NOMO-1 treated with DMSO at 0.1 percent for 48 hours (cell line): Measurements from ENCODE around the gene SF3B4.
A peak's percentile ranks its signal among the peaks of the same experiment; 100 is the strongest.
"Not testable (repeated sequence)": the region's sequence is repeated elsewhere in the genome, so short reads cannot be mapped to it uniquely, and the experiment has no call there.

Experiments
- DNase-seq: peaks from one replicate; lab custom pipeline; 2025; ENCODE audit not compliant: unreplicated experiment; lab: John Stamatoyannopoulos, UW

The SF3B4 gene

DNA sequence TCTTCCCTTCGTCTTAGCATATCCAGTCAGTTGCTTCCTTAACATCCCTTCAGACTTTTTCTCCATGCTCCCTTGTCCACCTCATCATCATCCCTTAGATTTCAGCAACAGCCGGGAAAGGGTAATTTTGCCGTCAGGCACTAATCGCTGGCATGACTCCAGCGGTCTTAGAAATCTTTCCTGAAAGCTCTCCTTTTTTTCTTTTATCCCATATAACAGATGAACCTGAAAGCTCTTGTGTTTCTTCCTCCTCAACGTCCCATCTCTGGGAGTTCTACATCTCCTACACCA lies 38.7 kb downstream of the SF3B4 start:
- no peak for DNase-seq

DNA sequence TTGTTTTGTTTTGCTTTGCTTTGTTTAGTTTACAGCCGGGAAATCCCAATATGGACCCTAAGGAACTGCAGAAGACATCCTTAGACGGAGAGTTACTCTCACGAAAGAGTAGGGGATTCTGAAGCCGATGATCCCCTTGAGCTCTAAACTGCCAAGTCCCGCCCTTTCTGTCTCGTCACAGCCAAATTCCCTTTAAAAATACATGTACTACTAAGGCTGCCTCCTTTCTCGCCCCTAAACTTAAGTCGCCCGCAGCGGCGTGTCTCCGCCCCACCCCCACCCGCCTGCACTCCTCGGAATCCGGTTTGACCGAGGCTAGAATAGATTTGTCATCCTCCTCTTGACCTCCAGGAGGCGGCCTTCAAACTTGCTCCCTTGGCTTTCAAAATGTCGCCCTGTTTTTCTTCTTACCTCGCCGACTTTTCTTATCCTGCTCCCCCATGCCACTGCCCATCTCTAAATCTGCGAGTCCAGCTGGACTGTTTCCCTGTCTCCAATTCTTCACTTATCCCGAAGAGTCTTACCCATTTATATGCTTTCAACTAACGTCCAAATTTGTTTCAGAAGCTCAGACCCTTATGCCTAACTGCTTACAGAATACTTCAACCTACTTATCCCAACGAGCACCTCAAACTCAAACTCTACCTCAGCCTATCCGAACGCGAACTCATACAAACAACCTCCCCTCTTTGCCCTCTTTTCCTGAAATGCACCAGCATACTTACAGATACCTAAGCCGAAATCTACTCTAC lies 39.2 kb downstream of the SF3B4 start:
- DNase-seq, result peak; percentile 90

- DNase-seq, result peak; percentile 99
Observed at GRCh38 chr1:149887456-149888246, 40.0 kb downstream of the SF3B4 start.

DNA sequence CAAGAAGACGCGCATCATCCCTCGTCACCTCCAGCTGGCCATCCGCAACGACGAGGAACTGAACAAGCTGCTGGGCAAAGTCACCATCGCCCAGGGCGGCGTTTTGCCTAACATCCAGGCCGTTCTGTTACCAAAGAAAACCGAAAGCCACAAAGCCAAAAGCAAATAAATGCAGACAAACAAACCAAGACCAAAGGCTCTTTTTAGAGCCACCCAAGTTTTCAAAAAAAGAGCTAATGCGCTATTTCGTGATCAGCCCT lies 40.5 kb downstream of the SF3B4 start:
- not testable (repeated sequence) for DNase-seq

DNA sequence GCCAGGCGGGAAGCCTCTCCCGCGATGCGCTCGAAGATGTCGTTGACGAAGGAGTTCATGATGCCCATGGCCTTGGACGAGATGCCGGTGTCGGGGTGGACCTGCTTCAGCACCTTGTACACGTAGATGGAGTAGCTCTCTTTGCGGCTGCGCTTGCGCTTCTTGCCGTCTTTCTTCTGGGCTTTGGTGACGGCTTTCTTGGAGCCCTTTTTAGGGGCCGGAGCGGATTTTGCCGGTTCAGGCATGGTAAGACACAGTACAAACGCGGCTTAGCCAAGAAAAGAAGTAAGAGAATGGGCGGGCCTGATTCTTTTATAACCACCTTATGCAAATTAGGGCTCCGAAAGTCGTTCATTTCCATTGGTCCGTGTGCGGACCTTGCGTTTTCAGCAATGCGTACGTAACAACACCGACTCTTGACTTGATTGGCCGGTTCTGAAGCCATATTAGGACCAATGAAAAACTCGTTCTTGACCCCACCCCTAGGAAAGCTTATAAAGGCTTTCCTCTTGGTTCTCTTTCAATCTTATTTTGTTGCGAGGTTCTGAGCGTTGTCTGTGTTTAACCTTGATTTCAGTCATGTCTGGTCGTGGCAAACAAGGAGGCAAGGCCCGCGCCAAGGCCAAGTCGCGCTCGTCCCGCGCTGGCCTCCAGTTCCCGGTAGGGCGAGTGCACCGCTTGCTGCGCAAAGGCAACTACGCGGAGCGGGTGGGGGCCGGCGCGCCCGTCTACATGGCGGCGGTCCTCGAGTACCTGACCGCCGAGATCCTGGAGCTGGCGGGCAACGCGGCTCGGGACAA lies 41.0 kb downstream of the SF3B4 start:
- DNase-seq, result peak; percentile 97

DNA sequence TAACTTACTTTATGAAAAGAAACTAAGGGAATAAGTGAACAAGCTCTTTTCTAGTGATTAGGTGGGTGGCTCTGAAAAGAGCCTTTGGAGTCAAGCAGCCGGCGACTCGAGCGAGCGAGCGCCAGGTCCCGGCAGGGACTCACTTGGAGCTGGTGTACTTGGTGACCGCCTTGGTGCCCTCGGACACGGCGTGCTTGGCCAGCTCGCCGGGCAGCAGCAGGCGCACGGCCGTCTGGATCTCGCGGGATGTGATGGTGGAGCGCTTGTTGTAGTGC lies 41.5 kb downstream of the SF3B4 start:
- DNase-seq, result not testable (repeated sequence)

DNA sequence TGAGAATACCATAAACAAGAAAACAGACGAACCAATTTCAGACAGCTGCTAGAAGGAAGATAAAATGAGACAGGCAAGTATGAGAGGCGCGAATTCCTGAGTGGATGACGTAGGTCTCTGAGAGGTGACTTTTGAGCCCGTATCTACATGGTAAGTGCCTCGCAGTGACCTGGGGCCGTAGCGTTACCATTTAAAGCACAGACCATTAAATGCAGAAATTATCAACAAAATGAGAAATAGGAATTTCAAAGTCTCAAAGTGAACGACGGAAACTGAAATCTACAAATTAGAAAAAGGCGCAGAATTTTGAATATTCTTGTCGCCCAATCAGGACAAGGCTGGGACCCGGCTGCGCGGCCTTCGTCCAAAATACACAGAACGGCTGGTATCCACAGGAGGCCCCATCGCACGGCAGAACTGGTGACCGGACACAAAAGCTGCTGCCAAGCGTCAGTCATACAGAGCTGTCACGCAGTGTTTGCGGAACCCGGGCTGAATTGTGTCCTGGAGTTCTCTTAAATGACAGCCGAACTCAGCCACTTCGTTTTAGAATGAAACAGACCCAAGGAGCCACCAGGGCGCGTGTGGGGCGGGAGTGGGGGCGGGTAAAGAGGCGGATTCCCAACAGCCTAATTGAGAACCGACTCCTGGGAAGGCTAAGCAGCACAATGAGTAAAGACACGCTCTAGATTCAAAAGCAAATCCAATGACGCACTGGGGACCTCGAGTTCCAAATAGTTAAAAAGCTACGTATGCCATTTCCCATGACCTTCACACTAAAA lies 42.1 kb downstream of the SF3B4 start:
- peak; percentile 84 for DNase-seq

DNA sequence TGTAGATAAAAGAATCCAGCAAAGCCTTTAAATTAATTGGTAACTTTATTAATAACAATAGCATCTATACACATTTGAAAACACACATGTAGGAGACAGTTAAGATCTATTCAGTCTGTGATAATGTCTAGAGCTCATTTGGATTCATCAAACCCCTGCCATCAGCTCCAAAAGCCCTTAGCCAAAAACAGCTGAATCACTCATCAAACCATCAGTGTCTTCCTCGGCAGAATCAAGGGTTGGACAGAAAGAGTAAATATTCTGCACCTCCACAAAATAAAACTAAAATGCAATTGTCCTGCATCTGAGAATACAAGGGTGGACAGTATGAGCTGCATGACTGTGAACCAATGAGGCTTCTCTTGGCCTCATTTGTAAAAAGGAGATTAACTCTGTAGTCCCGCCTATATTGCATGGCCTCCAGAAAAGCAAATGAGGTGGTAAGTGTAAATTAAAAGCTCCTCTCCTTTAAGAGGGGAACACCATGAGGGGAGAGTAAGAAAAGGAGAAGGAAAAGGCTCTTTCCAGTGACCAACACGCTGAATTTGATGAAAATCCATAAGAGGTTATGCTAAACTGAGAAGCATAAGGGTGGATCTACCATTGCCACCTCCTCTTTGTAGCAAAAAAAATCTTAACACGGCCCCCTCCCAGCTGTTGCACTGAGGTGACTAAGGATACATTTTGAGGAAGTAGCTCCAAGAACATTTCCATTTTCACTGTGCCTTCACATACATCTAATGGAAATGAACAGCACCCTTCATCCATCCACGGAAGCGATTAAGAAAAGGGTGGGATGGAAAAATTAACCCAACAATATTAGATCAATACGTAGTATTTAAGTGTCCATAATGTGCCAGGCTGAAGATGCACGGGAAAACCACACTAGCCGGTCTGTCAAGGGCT lies 42.9 kb downstream of the SF3B4 start:
- peak; percentile 86 for DNase-seq

DNA sequence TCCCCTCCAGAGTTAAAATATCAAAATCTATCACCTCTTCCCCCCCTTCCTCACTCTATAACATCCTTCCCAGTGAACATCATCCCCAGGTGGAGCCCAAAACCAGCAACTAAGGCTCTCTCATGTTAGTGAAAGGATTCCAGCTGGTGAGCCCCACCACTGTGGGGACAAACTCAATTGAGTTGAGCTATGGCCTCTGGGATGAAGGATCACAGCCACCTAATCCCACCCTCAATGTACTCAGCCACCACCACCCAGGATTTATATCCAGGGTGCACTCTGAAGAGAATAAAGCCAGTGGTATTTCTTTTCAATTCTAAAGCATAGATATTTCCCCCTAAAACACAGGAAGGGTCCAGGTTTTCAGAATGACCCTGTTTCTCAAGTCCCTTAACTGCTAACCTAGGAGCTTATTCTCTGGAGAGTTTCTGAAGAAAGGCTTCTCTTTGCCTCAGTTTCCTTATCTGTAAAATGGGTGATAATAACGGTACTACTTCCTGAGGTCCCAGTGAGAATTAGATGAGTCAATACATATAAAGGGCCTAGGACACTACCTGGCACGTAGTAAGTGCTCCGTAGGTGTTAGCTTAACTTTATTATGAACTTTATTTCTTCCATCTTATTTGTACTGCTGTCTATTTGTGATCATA lies 43.9 kb downstream of the SF3B4 start:
- DNase-seq, result no peak

DNA sequence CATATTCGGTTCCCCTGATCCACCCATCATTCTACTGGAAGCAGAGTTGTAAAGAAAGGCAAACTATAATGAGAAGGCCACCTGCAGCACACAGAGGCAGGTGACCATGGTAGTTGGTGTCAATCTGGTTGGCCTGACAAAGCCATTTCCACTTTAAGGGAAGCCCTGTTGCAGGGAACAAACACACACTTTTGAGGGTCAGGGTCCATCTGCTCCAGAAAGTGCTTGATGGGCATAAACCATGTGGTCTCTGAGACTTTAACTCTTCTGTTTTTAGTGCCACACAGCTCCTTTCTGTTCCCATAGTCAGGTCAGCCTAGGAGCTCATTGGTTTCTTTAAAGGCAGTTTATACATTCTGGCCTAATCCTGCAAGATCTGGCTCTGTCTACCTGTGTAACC lies 45.7 kb downstream of the SF3B4 start:
- no peak for DNase-seq

DNA sequence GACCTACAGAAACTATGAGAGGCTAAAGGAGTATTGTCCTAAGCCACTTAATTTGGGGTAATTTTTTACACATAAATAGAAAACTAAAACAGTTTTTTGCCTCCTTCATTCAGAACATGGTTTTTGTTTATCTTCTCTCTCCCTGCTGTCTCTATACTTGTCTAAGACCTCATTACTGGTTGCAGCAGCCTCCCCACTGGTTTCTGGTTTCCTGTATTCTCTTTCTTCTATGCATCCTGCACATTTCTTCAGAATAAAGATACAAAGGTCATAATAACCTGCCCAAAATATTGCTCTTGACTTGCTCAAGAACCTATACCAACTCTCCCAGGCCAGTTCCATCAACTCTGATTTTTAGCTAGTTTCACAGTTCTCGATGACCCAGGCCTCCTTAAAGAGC lies 48.0 kb downstream of the SF3B4 start:
- no peak for DNase-seq

GRCh38 chr1:149877211-149877946 lies 50.2 kb downstream of the SF3B4 start:
- no peak for DNase-seq
